PFSK-1 (cell line): ENCODE measurements around the gene DCAF8.

ENCODE experiments used
- FOXP2 ChIP-seq: optimal IDR thresholded peaks from 2 replicates; pipeline ENCODE3; 2011; ENCODE audit warnings: borderline replicate concordance, control low read depth, inconsistent platforms; ENCODE audit not compliant: insufficient read depth; ENCODE audit errors: extremely low read length, extremely low read depth
- POLR2AphosphoS5 ChIP-seq: IDR thresholded peaks from 2 replicates; pipeline ENCODE4 v1.6.1; 2012; ENCODE audit warnings: low read depth, mild to moderate bottlenecking, control low read depth, low read length, moderate library complexity
- SIN3A ChIP-seq: IDR thresholded peaks from 2 replicates; pipeline ENCODE4 v1.6.1; 2012; ENCODE audit warnings: mild to moderate bottlenecking, low read length, moderate library complexity, borderline replicate concordance; ENCODE audit not compliant: insufficient read depth
- TAF1 ChIP-seq: IDR thresholded peaks from 2 replicates; pipeline ENCODE4 v1.6.1; 2012; ENCODE audit warnings: low read length, control low read depth, borderline replicate concordance; ENCODE audit not compliant: insufficient read depth
- TF ChIP-seq, protein P1 (sequence below), 2 experiments: IDR thresholded peaks; 2 replicates each; pipeline versions ENCODE4 v1.6.1 to v1.8.0; 2011 to 2012; ENCODE audit warnings: low read depth in 2 of 2, low read length in 2 of 2, control low read depth in 1 of 2, inconsistent platforms in 1 of 2, mild to moderate bottlenecking in 1 of 2, moderate library complexity in 1 of 2; ENCODE audit not compliant: insufficient read depth in 1 of 2

The DCAF8 gene

DNA sequence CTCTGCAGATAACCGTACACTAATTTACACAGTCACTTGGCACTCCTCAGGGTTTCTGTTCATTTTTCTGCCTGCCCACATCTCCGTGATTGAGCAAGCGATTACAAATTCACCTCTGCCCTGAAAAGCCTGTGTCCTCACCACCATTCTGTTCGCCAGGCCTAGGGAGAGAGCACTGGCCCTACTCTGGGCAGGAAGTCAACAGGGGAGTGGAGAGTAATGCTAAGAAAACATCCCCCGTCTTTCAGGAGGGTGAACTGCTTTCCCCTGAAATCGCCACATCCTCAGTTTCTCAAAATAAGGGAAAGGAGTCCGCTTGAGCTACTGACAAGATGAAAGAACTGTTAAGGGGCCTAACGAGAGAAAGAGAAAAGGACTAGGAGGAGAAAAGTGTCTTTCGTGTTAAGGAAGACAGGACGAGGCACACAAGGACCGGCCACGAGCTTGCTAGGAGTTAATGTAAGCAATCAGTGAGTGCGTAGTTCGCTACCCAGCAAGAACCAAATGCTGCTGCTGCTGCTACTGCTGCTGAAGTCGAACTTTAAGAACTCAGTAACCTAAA, 22.0 kb upstream of the DCAF8 start:
- TF ChIP-seq POLR2AphosphoS5, result no peak
- no peak for TF ChIP-seq SIN3A
- TF ChIP-seq, protein P1, sequence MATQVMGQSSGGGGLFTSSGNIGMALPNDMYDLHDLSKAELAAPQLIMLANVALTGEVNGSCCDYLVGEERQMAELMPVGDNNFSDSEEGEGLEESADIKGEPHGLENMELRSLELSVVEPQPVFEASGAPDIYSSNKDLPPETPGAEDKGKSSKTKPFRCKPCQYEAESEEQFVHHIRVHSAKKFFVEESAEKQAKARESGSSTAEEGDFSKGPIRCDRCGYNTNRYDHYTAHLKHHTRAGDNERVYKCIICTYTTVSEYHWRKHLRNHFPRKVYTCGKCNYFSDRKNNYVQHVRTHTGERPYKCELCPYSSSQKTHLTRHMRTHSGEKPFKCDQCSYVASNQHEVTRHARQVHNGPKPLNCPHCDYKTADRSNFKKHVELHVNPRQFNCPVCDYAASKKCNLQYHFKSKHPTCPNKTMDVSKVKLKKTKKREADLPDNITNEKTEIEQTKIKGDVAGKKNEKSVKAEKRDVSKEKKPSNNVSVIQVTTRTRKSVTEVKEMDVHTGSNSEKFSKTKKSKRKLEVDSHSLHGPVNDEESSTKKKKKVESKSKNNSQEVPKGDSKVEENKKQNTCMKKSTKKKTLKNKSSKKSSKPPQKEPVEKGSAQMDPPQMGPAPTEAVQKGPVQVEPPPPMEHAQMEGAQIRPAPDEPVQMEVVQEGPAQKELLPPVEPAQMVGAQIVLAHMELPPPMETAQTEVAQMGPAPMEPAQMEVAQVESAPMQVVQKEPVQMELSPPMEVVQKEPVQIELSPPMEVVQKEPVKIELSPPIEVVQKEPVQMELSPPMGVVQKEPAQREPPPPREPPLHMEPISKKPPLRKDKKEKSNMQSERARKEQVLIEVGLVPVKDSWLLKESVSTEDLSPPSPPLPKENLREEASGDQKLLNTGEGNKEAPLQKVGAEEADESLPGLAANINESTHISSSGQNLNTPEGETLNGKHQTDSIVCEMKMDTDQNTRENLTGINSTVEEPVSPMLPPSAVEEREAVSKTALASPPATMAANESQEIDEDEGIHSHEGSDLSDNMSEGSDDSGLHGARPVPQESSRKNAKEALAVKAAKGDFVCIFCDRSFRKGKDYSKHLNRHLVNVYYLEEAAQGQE (IDR thresholded peaks at IDR 0.05; ENCODE audit: insufficient read depth in 1 of 2, low read depth in 2 of 2, low read length in 2 of 2), result no peak
- TF ChIP-seq TAF1, result no peak
- TF ChIP-seq FOXP2, result no peak

DNA sequence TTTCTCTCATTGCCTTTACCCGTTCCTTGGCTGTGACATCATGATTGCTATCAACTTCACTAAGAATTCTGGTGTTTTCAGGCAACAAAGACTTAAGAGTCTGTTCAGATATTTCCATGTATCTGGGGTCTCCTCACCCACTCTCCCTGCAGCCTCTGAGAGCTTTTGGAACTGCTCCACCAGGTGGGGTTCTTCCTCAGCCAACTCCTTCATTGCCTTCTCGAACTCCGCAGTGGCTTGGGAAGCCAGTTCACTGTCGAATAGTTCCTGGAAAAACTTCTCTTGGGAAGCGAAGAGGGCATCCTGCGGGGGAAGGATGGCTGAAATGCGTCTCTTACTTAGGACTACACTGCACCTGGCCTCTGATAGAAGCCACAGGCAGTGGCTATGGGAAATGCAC, 20.5 kb upstream of the DCAF8 start:
- TF ChIP-seq FOXP2 (no peak), SIN3A (no peak), POLR2AphosphoS5 (no peak), TAF1 (no peak)
- TF ChIP-seq, protein P1 (IDR thresholded peaks at IDR 0.05; ENCODE audit: insufficient read depth in 1 of 2, low read depth in 2 of 2, low read length in 2 of 2), result no peak

DNA sequence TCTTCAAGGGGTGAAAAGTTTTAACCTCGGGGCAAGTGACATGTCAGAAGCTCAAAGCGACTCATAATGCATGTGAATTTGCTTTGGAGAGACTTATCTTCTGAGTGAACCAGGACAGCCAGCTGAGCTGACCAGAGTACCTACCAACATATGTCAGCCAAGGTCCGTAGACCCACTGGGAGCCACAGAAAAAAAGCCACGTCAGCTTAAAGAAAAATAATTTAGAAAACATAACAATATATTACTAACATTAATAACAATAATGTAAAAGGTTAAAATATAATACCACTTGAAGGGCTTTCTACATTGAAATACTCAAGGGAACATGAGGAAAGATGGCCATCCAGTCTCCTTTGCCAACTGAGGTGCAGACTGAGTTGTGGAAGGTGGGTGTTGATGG, 15.6 kb upstream of the DCAF8 start:
- TF ChIP-seq FOXP2, result no peak
- TF ChIP-seq TAF1, result no peak
- no peak for TF ChIP-seq POLR2AphosphoS5
- TF ChIP-seq, protein P1 (IDR thresholded peaks at IDR 0.05; ENCODE audit: insufficient read depth in 1 of 2, low read depth in 2 of 2, low read length in 2 of 2), result no peak
- TF ChIP-seq SIN3A, result no peak

DNA sequence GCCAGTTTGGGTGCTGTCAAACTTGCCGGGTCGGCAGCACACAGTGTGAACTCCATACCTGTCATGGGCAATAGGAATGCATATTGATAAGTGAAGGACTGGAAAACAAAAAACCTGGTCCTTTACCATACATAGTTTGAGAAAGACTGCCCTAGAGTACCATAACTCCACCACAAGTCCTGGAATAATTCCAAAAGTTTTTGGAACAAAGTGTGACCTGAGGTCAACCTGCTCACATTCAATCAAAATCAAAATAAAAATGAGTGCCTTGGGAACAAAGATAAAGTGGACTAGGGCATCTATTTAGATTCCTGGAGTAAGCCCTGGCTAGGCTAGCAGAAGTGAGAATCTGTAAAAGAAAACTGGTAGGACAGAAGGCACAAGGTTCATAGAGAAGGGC, 15.0 kb upstream of the DCAF8 start:
- TF ChIP-seq, protein P1 (IDR thresholded peaks at IDR 0.05; ENCODE audit: insufficient read depth in 1 of 2, low read depth in 2 of 2, low read length in 2 of 2), result no peak
- no peak for TF ChIP-seq FOXP2
- TF ChIP-seq POLR2AphosphoS5, result no peak
- no peak for TF ChIP-seq TAF1
- TF ChIP-seq SIN3A, result no peak

DNA sequence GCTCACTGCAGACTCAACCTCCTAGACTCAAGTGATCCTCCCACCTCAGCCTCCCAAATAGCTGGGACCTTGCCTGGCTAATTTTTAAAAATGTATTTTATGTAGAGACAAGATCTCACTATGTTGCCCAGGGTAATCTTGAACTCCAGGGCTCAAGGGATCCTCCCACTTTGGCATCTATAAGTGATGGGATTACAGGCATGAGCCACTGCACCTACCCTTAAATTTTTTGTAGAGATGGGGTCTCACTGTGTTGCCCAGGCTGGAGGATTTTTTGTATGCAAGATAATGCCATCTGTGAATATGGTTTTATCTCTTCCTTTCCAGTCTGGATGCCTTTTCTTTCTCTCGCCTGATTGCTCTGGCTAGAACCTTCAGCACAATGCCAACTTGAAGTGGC, 8.7 kb upstream of the DCAF8 start:
- no peak for TF ChIP-seq FOXP2
- no peak for TF ChIP-seq SIN3A
- no peak for TF ChIP-seq POLR2AphosphoS5
- TF ChIP-seq, protein P1 (IDR thresholded peaks at IDR 0.05; ENCODE audit: insufficient read depth in 1 of 2, low read depth in 2 of 2, low read length in 2 of 2), result no peak
- no peak for TF ChIP-seq TAF1
